Endodermal cell (in vitro differentiated cells): ENCODE data around the gene OTOF. TPM values are rescaled to one million over a fixed set of nuclear protein-coding genes. Genes with fewer than 3 reads are reported as not detected.

Experiments
- DNase-seq: peaks from one replicate; pipeline ENCODE4 v3.0.0-alpha.2; 2017
- H3K27ac ChIP-seq: 2 replicates; pipeline ENCODE4 v1.5.1; 2013; ENCODE audit warnings: mild to moderate bottlenecking, low read depth, low read length, moderate library complexity
- H3K27me3 ChIP-seq: 2 replicates; pipeline ENCODE4 v1.6.1; 2013; ENCODE audit warnings: mild to moderate bottlenecking, low read length, moderate library complexity; ENCODE audit not compliant: insufficient read depth, control insufficient read depth, poor library complexity, severe bottlenecking
- H3K36me3 ChIP-seq: 2 replicates; pipeline ENCODE4 v1.7.0; 2013; ENCODE audit warnings: mild to moderate bottlenecking, low read length, moderate library complexity; ENCODE audit not compliant: control insufficient read depth, insufficient read depth
- H3K4me1 ChIP-seq: one replicate; pipeline ENCODE4 v1.7.0; 2013; ENCODE audit warnings: low read length; ENCODE audit not compliant: control insufficient read depth, insufficient read depth
- H3K4me3 ChIP-seq: 2 replicates; pipeline ENCODE4 v1.5.1; 2013; ENCODE audit warnings: mild to moderate bottlenecking, low read length, moderate library complexity
- H3K9ac ChIP-seq: 2 replicates; pipeline ENCODE4 v1.6.1; 2013; ENCODE audit warnings: mild to moderate bottlenecking, low read length, moderate library complexity; ENCODE audit not compliant: poor library complexity, severe bottlenecking; ENCODE audit errors: extremely low read depth
- H3K9me3 ChIP-seq: 2 replicates; pipeline ENCODE4 v1.6.1; 2013; ENCODE audit warnings: mild to moderate bottlenecking, low read length, moderate library complexity; ENCODE audit not compliant: control insufficient read depth
- H3K27ac Mint-ChIP-seq: 2 replicates; pipeline ENCODE4 v1.8.0; 2020; ENCODE audit warnings: mixed read lengths
- H3K27me3 Mint-ChIP-seq: 2 replicates; pipeline ENCODE4 v1.8.0; 2021; ENCODE audit warnings: mild to moderate bottlenecking, mixed read lengths; ENCODE audit not compliant: insufficient read depth
- H3K36me3 Mint-ChIP-seq: 2 replicates; pipeline ENCODE4 v1.8.0; 2020; ENCODE audit warnings: low read depth, mixed read lengths
- H3K4me1 Mint-ChIP-seq: 2 replicates; pipeline ENCODE4 v1.8.0; 2020; ENCODE audit warnings: mixed read lengths
- H3K4me3 Mint-ChIP-seq: 2 replicates; pipeline ENCODE4 v1.8.0; 2020; ENCODE audit warnings: mild to moderate bottlenecking, moderate library complexity, mixed read lengths
- H3K9me3 Mint-ChIP-seq: 2 replicates; pipeline ENCODE4 v1.8.0; 2020; ENCODE audit warnings: mild to moderate bottlenecking, mixed read lengths
- WGBS, 2 experiments: methylation state at CpG; one replicate each; pipeline versions ENCODE4 v1.1.5 to v1.1.7; 2013; ENCODE audit warnings: missing lambda C conversion rate in 2 of 2, mixed read lengths in 1 of 2; ENCODE audit not compliant: insufficient coverage in 1 of 2, insufficient read length in 1 of 2; 5-methylcytosine and 5-hydroxymethylcytosine counted together
- total RNA-seq, 2 donors: library from RNA; stranded (reverse); fragmentation: NEBNext Ultra II Directional in 1 of 2; extraction: Animal tissue kit (Norgen Biotek cat#: 25700) in 1 of 2; gene quantifications; 2 replicates in 1 of 2; 3 replicates in 1 of 2; pipeline ENCODE4 v1.2.1, GENCODE V29; 2021
- TF ChIP-seq, protein P1 (sequence below): fragments of 200-600 bp; sonication (generic); conservative IDR thresholded peaks from 2 replicates; pipeline ENCODE4 v1.5.0; 2021; ENCODE audit warnings: antibody characterized with exemption, mild to moderate bottlenecking

The OTOF gene
- total RNA-seq, 2 donors from 2014 or later, result 1.1 to 1.2 TPM

DNA sequence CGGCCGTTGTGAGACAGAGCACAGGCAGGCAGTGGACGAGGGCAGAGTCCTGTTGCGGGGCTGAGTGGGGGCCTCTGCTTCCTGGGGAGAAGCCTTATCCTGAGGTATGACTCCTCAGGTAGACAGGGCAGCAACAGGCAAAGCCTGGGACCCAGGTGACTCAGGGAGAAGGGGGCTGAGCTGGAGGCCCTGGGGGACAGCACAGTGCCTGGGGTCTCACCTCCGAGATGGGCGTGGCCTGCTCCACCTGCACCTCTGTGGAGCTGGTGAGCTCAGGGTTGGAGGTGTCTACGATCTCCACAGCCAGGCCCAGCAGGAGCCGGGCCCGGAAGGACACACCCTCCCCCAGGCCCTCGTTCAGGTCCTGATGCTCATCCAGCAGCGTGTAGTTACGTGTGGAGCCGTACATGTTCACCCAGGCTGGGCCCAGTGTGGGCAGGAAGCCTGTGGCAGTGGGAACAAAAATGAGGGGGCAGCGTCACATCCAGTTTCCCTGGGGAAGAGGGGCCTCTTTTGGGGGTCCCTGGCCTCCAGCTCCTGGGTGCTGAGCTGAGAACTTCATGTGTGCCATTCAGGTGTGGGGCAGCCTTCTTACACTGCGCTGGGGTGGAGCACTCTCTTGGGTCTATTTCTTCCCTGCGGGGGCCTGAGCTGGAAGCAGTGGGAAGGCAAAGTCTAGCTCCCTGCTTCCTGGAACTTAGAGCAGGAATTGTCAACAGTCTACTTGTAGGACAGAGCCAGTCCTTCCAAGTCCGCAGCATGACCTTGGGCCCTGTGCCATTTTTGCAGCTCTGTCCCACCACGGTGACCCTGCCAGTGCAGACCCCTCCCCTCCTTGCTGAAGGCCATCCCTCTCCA lies 2.9 kb upstream of the OTOF start:
- H3K36me3 Mint-ChIP-seq, result no peaks in the 10 kb centered on the region
- peak; percentile 51 for DNase-seq
- H3K27me3 Mint-ChIP-seq, result no peaks in the 10 kb centered on the region
- no peaks in the 10 kb centered on the region for H3K36me3 ChIP-seq
- no peak overlapping the region for H3K9ac ChIP-seq
- no peaks in the 10 kb centered on the region for H3K4me1 ChIP-seq
- no peaks in the 10 kb centered on the region for H3K9me3 Mint-ChIP-seq
- H3K4me1 Mint-ChIP-seq, result peaks cover 4% of the 10 kb centered on the region
- H3K4me3 ChIP-seq, result no peak overlapping the region
- TF ChIP-seq, protein P1, sequence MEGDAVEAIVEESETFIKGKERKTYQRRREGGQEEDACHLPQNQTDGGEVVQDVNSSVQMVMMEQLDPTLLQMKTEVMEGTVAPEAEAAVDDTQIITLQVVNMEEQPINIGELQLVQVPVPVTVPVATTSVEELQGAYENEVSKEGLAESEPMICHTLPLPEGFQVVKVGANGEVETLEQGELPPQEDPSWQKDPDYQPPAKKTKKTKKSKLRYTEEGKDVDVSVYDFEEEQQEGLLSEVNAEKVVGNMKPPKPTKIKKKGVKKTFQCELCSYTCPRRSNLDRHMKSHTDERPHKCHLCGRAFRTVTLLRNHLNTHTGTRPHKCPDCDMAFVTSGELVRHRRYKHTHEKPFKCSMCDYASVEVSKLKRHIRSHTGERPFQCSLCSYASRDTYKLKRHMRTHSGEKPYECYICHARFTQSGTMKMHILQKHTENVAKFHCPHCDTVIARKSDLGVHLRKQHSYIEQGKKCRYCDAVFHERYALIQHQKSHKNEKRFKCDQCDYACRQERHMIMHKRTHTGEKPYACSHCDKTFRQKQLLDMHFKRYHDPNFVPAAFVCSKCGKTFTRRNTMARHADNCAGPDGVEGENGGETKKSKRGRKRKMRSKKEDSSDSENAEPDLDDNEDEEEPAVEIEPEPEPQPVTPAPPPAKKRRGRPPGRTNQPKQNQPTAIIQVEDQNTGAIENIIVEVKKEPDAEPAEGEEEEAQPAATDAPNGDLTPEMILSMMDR, result no peak
- no peaks in the 10 kb centered on the region for H3K27me3 ChIP-seq
- 91 to 96% methylated on average over 12 to 18 of the region's 18 CpGs for WGBS, 2 experiments
- no peak overlapping the region for H3K27ac ChIP-seq
- H3K27ac Mint-ChIP-seq, result no peak overlapping the region
- H3K9me3 ChIP-seq, result no peaks in the 10 kb centered on the region
- H3K4me3 Mint-ChIP-seq, result no peak overlapping the region

DNA sequence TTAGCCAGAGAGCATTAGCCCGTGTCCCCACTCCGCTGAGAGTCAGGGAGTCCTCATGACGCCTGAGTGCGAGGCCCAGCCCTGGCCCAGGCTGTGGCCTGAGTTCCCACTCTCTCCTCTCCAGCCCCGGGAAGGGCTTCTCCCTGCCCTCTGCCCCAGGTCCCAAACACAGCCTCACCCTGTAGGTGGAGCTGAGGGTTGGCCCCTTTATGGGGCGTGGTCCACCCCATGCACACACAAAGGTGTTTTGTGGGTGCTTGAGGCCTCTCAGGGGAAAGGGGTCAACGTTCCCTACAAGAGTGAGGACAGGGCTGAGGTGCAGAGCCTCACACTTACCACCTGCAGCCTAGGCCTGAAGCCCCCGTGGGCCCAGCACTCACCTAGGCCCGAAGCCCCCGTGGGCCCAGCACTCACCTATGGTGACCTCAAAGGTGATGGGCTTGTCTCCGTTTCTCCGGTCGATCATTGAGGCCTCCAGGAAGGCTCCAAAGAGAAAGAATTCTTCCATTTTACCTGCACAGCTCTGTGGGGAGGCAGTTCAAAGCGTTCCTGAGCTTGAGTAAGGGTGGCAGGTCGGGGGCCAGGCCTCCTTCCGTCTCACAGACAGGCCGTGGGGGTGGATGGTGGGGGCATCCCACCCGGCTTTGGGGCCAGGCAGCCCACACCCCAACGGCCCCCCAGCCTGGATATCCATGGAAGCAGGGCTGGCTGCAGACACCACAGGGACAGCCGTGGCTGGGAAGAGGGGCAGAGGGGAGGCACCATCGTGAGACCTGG lies 2.1 kb upstream of the OTOF start:
- Histone ChIP-seq H3K4me1 (no peaks in the 10 kb centered on the region), H3K27me3 (no peaks in the 10 kb centered on the region), H3K4me3 (no peak overlapping the region), H3K36me3 (no peaks in the 10 kb centered on the region), H3K9ac (no peak overlapping the region), H3K9me3 (no peaks in the 10 kb centered on the region), H3K27ac (no peak overlapping the region)
- peaks cover 4% of the 10 kb centered on the region for H3K4me1 Mint-ChIP-seq
- WGBS, 2 experiments, result 92 to 93% methylated on average over 11 to 21 of the region's 21 CpGs
- no peaks in the 10 kb centered on the region for H3K9me3 Mint-ChIP-seq
- no peak overlapping the region for H3K27ac Mint-ChIP-seq
- H3K27me3 Mint-ChIP-seq, result no peaks in the 10 kb centered on the region
- TF ChIP-seq, protein P1, result no peak
- DNase-seq, result peak; percentile 39
- H3K36me3 Mint-ChIP-seq, result no peaks in the 10 kb centered on the region
- no peak overlapping the region for H3K4me3 Mint-ChIP-seq

GRCh38 chr2:26479131-26479788 lies 1.3 kb upstream of the OTOF start:
- TF ChIP-seq, protein P1, result no peak
- 95 to 98% methylated on average over 17 to 25 of the region's 25 CpGs for WGBS, 2 experiments
- H3K36me3 Mint-ChIP-seq, result no peaks in the 10 kb centered on the region

More at GRCh38 chr2:26479131-26479788, 1.3 kb upstream of the OTOF start:
- H3K4me1 Mint-ChIP-seq, result peaks cover 4% of the 10 kb centered on the region
- H3K9me3 ChIP-seq, result no peaks in the 10 kb centered on the region
- no peaks in the 10 kb centered on the region for H3K27me3 ChIP-seq
- H3K27ac ChIP-seq, result no peak overlapping the region
- H3K27ac Mint-ChIP-seq, result no peak overlapping the region
- H3K27me3 Mint-ChIP-seq, result no peaks in the 10 kb centered on the region
- H3K4me1 ChIP-seq, result no peaks in the 10 kb centered on the region
- H3K4me3 ChIP-seq, result no peak overlapping the region
- no peak overlapping the region for H3K9ac ChIP-seq
- H3K4me3 Mint-ChIP-seq, result no peak overlapping the region
- DNase-seq, result peak; percentile 49
- H3K36me3 ChIP-seq, result no peaks in the 10 kb centered on the region
- H3K9me3 Mint-ChIP-seq, result no peaks in the 10 kb centered on the region
